ENCODE results near the gene WWTR1.
A peak's percentile ranks its signal among the peaks of the same experiment; 100 is the strongest.

WWTR1 gene

DNA sequence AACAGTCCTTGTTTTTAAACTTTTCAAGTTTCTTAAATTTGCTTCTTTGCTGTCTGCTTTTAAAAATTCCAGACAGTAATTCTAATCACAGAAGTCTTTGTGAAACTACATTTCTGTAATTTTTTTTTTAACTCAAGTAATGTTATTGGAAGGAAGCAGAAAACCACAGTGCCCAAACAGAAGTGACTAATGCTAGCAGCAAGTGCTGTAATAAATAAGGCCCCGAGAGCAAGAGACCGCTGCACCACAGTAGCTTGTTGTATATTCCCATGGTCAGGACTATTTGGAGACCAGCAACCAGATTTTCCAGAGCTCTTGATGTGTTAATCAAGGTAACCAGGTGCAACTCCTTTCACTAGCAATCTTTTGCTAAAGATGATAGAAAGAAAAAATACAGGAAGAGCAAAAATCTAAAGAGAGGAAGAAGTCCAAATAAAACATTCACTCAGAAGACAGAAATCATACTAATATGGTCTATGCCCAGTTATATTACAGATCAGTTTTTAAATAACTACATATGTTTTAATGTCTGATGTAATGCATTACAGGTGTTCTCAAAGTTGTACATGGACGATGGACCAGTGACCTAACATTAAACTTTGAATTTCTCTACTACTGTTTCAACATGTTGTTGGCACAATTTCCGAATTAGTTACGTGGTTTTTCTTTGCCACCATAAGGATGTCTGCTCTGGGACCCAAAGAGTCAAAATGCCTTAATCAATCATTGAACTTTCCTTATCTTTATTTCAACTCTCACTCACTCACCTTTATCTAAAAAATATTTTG is 36.4 kb downstream of the WWTR1 start:
- peak; percentile 74 for DNase-seq (ENCODE audit: low read depth)

- peak; percentile 45 for DNase-seq (ENCODE audit: low read depth)
These were observed 37.4 kb downstream of the WWTR1 start for GRCh38 chr3:149620291-149621020.

- no peak for DNase-seq (ENCODE audit: low read depth)
These were observed 38.7 kb downstream of the WWTR1 start for GRCh38 chr3:149619136-149619535.

DNA sequence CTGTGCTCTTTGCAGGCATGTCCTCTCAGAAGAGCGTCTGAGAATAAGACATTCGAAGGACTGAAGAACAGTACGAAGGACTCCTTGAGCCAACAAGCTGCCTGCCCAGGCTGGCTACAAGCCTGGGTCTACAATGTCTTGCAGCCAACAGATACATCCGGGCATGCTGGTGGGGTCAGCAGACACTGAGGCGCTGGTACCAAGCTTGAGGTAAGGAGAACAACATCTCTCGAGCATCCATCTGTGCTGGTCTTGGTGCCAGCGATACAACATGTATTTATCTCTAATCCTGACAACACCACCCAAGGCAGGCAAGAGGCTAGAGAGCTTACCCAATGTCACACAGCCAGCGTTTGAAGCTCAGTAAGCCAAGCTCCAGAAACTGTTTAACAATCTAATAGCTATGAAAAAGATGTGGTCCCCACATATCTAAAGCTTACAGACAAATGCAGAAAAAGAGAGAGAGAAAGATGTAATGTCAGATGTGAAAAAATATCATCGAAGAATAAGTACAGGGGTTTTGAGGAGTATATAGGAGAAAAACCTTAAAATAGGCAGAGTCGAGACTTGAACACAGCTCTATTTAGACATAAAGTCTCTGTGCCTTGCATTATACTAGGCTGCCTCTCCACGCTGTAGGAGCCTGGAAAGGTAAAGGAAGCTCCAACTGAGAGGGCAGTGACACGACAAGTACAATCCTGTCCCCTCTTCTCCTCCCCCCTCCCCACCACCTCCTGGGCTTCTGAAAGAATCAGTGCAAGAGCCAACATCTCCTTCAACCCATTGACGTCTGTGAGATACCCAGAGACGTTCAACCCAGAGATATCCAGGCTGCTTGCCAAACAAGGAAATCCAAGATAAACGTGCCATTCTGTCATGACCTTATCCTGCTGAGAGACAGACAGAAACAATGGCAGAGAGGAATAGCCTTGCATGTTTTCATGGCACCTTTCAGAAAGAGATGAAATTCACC is 39.4 kb downstream of the WWTR1 start:
- peak; percentile 42 for DNase-seq (ENCODE audit: low read depth)

GRCh38 chr3:149615731-149616221 is 42.0 kb downstream of the WWTR1 start:
- DNase-seq (ENCODE audit: low read depth): no peak

DNA sequence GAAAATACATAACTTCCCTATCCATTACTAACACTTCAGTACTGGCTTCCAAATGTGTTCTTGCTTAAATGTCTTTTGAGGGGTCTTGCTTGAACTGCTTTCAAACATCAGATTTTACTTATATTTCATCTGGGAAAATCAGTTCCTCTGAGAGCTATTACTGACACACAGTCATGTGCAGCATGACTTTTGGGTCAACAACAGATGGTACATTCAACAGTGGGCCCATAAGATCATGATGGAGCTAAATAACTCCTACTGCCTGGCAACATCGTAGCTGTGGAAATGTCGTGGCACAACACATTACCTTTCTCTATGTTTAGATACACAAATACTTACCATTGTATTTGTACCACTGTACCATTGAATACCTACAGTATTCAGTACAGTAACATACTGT is 43.8 kb downstream of the WWTR1 start:
- no peak for DNase-seq (ENCODE audit: low read depth)

GRCh38 chr3:149612456-149612855 is 45.4 kb downstream of the WWTR1 start:
- no peak for DNase-seq (ENCODE audit: low read depth)

GRCh38 chr3:149611149-149611548 is 46.7 kb downstream of the WWTR1 start:
- DNase-seq (ENCODE audit: low read depth): no peak

- no peak for DNase-seq (ENCODE audit: low read depth)
These were observed 47.3 kb downstream of the WWTR1 start for GRCh38 chr3:149610351-149611105.

- no peak for DNase-seq (ENCODE audit: low read depth)
These were observed 48.2 kb downstream of the WWTR1 start for GRCh38 chr3:149609595-149609994.

- DNase-seq (ENCODE audit: low read depth): no peak
These were observed 48.8 kb downstream of the WWTR1 start for GRCh38 chr3:149608987-149609386.

- DNase-seq (ENCODE audit: low read depth): peak; percentile 37
These were observed 51.9 kb downstream of the WWTR1 start for GRCh38 chr3:149605902-149606301.

GRCh38 chr3:149604125-149604875 is 53.5 kb downstream of the WWTR1 start:
- no peak for DNase-seq (ENCODE audit: low read depth)

DNA sequence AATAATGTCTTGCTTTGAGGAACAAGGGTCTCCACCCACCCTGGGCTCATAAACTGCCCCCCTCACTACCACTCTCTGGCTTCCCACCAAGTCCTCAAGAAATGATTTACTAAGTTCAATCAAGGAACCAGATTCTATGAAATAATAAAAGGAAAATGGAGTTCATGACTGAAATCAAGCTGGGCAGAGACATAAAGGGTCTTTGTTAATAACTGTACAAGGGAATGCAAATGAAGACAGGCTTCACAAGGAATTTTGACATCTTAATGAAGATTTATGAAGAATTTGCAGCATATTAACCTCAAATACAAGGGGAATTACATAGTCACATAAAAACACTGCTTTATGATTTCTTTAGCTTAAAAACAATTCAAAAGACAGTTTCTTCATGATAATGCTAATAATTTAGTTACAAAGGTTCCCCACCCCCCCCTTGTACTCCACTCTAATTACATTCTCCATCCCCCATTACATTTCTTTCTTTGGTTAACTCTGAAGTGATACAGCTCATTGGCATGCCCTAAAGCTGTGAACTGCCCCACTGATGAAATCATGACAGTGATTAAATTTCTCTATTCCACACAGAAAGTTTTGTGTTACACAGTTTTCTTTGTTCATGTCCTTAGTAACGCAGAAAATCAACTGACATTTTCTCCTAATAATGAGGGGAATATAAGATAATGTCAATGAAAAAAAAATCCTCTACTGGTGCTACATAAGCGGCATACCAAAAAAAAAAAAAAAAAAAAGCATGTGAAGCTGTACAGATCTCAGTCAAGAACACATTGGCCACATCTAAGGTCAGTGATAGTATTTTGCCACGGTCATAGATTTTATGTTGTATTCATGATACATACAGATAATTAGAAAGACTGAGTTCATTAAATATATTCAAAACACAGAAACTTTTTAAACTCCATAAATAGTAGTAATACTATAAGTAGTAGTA is 54.4 kb downstream of the WWTR1 start:
- peak; percentile 71 for DNase-seq (ENCODE audit: low read depth)

GRCh38 chr3:149600634-149601033 is 57.2 kb downstream of the WWTR1 start:
- DNase-seq (ENCODE audit: low read depth): no peak

DNA sequence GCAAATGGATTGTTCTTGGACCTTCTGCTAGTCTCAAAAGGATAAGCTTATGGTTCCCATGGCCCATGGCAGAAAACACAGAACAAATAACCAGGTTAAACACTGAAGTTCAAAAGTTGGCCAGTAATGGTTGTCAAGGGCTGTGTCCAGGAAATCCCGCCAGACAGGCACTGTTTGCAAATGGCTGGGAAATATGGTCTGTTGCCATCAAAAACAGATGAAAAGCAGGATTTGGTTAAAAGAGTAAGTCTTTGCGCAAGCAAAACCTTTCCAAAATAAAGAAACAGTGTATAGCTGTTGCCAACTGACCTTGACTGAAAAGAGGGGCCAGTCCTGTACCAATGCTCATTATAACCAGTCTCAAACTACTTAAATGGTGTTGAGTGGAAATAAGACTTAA is 58.6 kb downstream of the WWTR1 start:
- DNase-seq (ENCODE audit: low read depth): peak; percentile 76

DNA sequence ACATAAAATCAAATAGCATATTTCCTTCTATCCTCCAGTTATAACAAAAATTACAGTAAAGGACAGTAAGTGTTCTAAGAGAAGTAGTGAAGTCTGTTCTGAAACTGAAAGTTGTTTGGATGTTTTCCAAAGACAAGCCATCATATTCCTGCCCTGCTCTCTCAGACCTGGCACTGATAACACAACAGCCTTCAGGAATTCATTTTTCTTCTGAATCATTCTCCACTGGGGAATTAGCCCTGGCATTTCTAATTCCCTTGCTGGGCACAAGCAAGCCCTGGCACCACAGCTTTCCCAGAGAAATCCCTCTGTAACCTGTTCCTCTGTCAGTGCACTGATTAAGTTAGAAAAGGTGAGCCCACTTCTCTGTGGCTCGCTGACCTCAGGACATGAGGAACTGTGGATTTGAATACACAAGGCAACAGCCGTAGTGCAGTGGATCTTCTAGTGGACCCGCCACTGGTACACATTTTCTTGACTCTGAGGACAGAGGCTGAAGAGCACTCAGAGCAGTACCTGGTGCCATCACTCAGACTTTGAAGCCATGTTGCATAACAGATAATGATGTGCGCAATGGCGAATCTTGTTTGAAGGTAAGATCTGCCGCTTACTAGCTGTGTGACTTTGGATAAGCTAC is 61.6 kb downstream of the WWTR1 start:
- peak; percentile 63 for DNase-seq (ENCODE audit: low read depth)

DNA sequence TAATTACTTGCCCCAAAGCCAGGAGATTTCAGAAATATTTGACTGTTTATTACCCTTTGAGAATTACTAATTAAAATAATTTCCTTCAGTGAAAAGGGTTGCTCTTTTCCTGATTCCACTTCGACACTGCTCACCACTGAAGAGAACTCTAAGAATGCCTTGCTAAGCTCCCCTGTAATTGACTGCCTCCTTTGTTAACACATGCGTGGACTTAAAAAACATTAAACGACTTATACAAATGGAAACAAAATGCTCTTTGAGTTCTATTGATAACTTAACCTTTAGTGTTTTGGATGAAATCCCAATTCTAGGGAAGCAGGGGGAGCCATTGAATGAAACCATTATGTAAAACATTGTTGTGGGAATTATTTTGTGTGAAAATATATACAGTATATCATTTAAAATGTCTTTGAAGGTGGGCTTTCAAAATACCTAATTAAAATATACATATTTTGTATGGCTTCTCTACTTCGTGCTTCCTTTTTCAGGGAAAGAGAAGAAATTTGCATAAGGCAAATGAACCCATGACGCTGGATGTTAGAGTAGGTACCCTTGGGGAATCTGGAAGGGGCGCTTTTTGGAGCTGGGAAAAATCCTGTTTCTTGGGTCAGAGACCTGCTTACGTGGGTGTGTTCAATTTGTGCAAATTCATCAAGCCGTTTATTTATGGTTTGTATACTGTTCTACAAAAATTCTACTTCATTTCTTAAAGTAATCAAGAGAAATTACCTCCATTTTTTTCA is 64.2 kb downstream of the WWTR1 start:
- DNase-seq (ENCODE audit: low read depth): no peak

Measured in fibroblast of gingiva (primary cell).